ENCODE data around the gene TNFRSF12A. TPM values are rescaled to one million over a fixed set of nuclear protein-coding genes. Genes with fewer than 3 reads are reported as not detected.

Gene TNFRSF12A
- total RNA-seq, 1 experiment from 2014 or later, result 78.9 TPM

GRCh38 chr16:3020604-3021448, 658 bp downstream of the TNFRSF12A start (continued):
- TF ChIP-seq PRDM15 (CRISPR knock-in tag; IDR thresholded peaks at IDR 0.05) (peak; percentile 88), NR2C2 (CRISPR knock-in tag; IDR thresholded peaks at IDR 0.05) (no peak), ZNF425 (CRISPR knock-in tag; conservative IDR thresholded peaks at IDR 0.05) (no peak), E2F1 (CRISPR knock-in tag; IDR thresholded peaks at IDR 0.05) (no peak), CREB1 (CRISPR knock-in tag; IDR thresholded peaks at IDR 0.05) (no peak), EMX1 (CRISPR knock-in tag; IDR thresholded peaks at IDR 0.05) (no peak), HMGXB4 (CRISPR knock-in tag; IDR thresholded peaks at IDR 0.05) (peak; percentile 56; the same call in 1 of the 2 replicates), NR1H2 (CRISPR knock-in tag; IDR thresholded peaks at IDR 0.05) (no peak), AR (CRISPR knock-in tag; IDR thresholded peaks at IDR 0.05) (no peak), RORB (CRISPR knock-in tag; IDR thresholded peaks at IDR 0.05) (no peak), ZMAT4 (CRISPR knock-in tag; IDR thresholded peaks at IDR 0.05) (no peak), USF1 (CRISPR knock-in tag; IDR thresholded peaks at IDR 0.05) (0 out of 2 replicates have a peak, but pooled peaks have one; percentile 5), MLX (CRISPR knock-in tag; IDR thresholded peaks at IDR 0.05) (no peak), FOXJ3 (CRISPR knock-in tag; IDR thresholded peaks at IDR 0.05; ENCODE audit: borderline replicate concordance) (no peak), ZNF416 (CRISPR knock-in tag; IDR thresholded peaks at IDR 0.05) (no peak), ZBTB21 (CRISPR knock-in tag; IDR thresholded peaks at IDR 0.05; ENCODE audit: borderline replicate concordance) (no peak), CREM (CRISPR knock-in tag; IDR thresholded peaks at IDR 0.05) (no peak), SMAD4 (CRISPR knock-in tag; IDR thresholded peaks at IDR 0.05) (no peak), ESRRA (CRISPR knock-in tag; IDR thresholded peaks at IDR 0.05; ENCODE audit: borderline replicate concordance) (no peak), TCF7 (CRISPR knock-in tag; IDR thresholded peaks at IDR 0.05; ENCODE audit: low read depth) (no peak), CBFB (CRISPR knock-in tag; IDR thresholded peaks at IDR 0.05; ENCODE audit: low read depth) (no peak), ZNF121 (CRISPR knock-in tag; IDR thresholded peaks at IDR 0.05) (no peak), GTF2I (CRISPR knock-in tag; conservative IDR thresholded peaks at IDR 0.05) (no peak), SOX15 (CRISPR knock-in tag; IDR thresholded peaks at IDR 0.05) (no peak)
